Measurements from ENCODE around the gene ZNF236.

DNA sequence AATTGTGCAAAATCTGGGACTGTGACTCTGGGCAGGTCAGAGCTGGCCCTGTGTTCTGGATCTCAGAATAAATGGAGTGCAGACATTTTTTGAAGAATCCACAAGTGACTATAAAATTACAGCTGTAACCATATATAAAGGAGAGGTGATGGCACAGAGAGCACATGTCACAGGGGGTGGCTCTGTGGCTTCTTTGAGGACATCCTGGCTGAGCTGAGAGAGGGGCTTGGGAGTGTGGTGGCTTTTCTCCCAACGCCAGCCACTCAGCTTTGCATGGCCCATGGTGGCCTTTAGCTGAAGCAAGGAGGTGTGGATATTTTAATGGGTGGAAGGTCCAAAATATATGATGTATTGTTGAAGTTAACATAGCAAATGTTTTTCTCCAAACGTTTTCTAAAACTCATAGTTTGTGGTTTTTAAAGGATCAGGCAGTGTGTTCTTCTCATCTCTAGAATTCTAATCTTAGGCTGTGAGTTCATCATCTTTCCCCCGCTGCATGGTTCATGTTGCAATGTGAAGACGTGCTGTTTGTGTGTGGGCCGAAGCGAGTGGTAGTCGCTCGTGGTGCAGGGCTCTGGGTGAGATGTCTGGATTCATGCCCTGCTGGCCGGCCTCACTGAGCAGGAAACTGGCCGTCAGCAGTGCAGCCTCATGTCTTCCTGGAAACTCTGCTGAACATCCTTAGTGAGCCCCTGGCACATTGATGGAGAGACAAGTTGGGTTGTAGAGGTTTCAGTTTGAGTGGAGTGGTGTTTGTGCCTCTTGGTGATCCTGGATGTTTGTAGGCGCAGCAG, 109.9 kb downstream of the ZNF236 start:
- TF ChIP-seq POLR2A (IDR thresholded peaks at IDR 0.05; ENCODE audit: low read depth, low read length) = no peak
- TF ChIP-seq POLR2AphosphoS5 (IDR thresholded peaks at IDR 0.05; ENCODE audit: low read depth, low read length) = no peak
- no peak for TF ChIP-seq TAF1 (IDR thresholded peaks at IDR 0.05; ENCODE audit: borderline replicate concordance, low read depth, low read length)
